ENCODE data around the gene SIX4. TPM values are rescaled to one million over a fixed set of nuclear protein-coding genes. Genes with fewer than 3 reads are reported as not detected.

The SIX4 gene
- total RNA-seq, result 9.5 and 11.4 TPM in 2 replicates

- no peak for TF ChIP-seq CTCF (conservative IDR thresholded peaks at IDR 0.05; ENCODE audit: low read depth, low read length)
- H3K4me3 ChIP-seq (ENCODE audit: low read depth, low read length), result peak within 1 kb of the TSS; percentile 83
- DNase-seq (ENCODE audit: low read depth), result no peak
Observed at GRCh38 chr14:60723907-60724618, at the start of gene SIX4. TSS of gene SIX4 (minus strand) at chr14:60724351. CDS start at chr14:60724074, 277 bp downstream.

- TF ChIP-seq CTCF (conservative IDR thresholded peaks at IDR 0.05; ENCODE audit: low read depth, low read length), result no peak
- DNase-seq (ENCODE audit: low read depth), result no peak
- no peak overlapping the region for H3K4me3 ChIP-seq (ENCODE audit: low read depth, low read length)
Observed at GRCh38 chr14:60773558-60773957, 49.4 kb upstream of the SIX4 start.

- DNase-seq (ENCODE audit: low read depth), result no peak
- no peak overlapping the region for H3K4me3 ChIP-seq (ENCODE audit: low read depth, low read length)
- no peak for TF ChIP-seq CTCF (conservative IDR thresholded peaks at IDR 0.05; ENCODE audit: low read depth, low read length)
Observed at GRCh38 chr14:60771117-60771516, 47.0 kb upstream of the SIX4 start.

GRCh38 chr14:60768602-60769001 is 44.5 kb upstream of the SIX4 start:
- no peak for TF ChIP-seq CTCF (conservative IDR thresholded peaks at IDR 0.05; ENCODE audit: low read depth, low read length)
- H3K4me3 ChIP-seq (ENCODE audit: low read depth, low read length), result no peak overlapping the region
- DNase-seq (ENCODE audit: low read depth), result no peak

GRCh38 chr14:60760644-60761364 is 36.7 kb upstream of the SIX4 start:
- DNase-seq (ENCODE audit: low read depth), result no peak
- no peak for TF ChIP-seq CTCF (conservative IDR thresholded peaks at IDR 0.05; ENCODE audit: low read depth, low read length)
- H3K4me3 ChIP-seq (ENCODE audit: low read depth, low read length), result no peak overlapping the region

GRCh38 chr14:60760209-60760608 is 36.1 kb upstream of the SIX4 start:
- TF ChIP-seq CTCF (conservative IDR thresholded peaks at IDR 0.05; ENCODE audit: low read depth, low read length), result no peak
- no peak overlapping the region for H3K4me3 ChIP-seq (ENCODE audit: low read depth, low read length)
- DNase-seq (ENCODE audit: low read depth), result no peak

Data from epithelial cell of proximal tubule (primary cell).